Hematopoietic multipotent progenitor cell treated with erythropoietin and hydrocortisone succinate and interleukin-3 and kit ligand, for 6 days (in vitro differentiated cells): ENCODE data around the gene TGOLN2.

Experiments used
- DNase-seq: peaks from one replicate; pipeline ENCODE4 v3.0.0-alpha.2; 2015

Gene TGOLN2

DNA sequence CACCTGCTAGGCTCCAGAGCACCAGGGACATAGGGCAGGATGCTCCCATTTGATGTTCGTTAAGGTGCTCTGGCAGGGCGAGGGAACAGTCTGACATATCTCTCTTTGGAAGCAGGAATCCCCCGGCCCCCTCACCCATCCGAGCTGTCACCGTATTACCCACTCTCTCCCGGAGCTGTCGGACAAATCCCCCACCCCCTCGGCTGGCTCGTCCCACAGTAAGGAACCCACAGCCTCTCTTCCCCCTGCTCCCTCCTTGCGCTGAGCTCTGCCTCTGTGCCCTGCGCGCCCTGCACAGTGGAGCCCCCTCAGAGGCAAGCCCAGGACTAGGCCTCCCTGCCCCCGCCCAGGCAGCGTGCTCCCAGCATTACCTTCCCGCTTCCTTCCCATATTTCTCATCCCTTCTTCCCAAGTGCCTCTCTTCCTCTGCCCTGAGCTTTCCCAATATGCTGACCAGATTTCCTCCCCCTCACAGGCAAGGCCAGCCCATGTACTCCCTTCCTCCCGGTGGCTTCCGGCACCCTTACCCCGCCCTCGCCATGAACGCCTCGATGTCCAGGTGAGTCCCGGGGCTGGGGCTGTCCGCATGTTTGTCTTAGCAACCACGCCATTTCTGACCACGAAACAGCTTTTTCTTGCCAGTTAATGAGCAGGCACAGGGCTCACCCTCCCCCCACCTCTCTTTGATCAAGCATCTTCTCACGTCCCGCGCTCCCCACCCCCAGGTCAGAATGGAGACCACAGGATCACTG is 23.8 kb downstream of the TGOLN2 start:
- no peak for DNase-seq

GRCh38 chr2:85302121-85302520 is 25.7 kb downstream of the TGOLN2 start:
- no peak for DNase-seq

GRCh38 chr2:85291425-85292023 is 36.3 kb downstream of the TGOLN2 start:
- peak; percentile 17 for DNase-seq

DNA sequence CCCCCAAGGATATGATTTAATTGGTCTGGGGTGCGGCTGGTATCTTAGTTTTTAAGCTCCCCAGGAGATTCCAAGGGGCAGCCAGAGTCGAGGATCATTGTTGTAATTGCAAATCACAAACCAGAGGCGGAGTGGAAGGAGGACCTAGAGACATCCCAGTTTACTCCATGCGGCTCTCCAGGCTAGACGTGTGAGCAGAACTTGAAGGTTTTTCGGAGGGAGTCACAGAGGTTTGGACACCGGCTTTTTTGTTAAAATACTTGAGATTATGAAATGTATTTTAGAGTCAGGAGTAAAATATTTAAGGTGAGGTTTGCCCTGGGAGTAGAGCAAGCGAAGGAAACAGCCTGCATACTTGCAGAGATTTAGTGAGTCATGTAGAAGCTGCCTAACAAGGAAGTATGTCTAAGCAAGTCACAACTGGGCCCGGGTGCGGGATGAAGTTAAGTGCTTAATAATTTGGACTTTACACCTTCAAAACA is 39.5 kb downstream of the TGOLN2 start:
- DNase-seq = no peak

GRCh38 chr2:85287721-85288120 is 40.1 kb downstream of the TGOLN2 start:
- DNase-seq = no peak

GRCh38 chr2:85286918-85287317 is 40.9 kb downstream of the TGOLN2 start:
- no peak for DNase-seq

DNA sequence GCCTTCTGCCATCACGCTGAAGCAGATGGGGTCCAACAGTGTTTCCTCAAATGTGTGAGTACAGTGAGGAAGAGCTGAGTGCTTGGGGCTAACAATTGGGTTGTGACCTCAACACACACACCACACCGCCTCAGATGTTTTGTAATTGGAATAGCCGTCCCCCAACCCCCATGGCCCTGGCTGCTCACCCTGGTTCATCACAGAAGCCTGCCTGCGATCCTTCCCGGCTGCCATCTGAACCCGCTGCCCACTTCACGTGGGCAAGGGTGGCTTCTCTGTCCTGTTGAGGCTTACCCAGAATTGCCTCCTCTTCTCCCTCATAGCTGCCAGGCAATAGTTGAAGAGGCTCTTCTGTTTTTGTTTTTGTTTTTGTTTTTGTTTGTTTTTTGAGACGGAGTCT is 44.1 kb downstream of the TGOLN2 start:
- no peak for DNase-seq

DNA sequence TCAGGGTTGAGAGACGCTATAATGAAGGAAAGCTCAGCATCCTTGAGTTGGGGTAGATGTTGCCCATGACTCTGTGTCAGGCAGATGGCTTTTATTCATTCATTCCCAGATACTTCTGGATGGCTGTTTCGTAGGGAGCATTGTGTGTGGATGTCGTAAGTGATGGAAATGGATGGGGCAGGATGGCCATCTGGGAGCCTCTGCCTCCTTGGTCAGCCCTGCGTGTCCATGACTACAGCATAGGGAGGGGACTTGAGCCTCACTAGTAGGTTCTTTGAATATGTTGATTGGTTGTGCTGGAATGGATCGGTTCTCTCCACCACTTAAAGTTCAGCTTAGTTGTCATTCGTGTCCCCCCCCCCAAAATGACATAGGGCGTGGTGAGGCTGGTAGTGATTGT is 44.9 kb downstream of the TGOLN2 start:
- DNase-seq = no peak

- DNase-seq = no peak
These were observed 46.2 kb downstream of the TGOLN2 start for GRCh38 chr2:85281553-85281952.

DNA sequence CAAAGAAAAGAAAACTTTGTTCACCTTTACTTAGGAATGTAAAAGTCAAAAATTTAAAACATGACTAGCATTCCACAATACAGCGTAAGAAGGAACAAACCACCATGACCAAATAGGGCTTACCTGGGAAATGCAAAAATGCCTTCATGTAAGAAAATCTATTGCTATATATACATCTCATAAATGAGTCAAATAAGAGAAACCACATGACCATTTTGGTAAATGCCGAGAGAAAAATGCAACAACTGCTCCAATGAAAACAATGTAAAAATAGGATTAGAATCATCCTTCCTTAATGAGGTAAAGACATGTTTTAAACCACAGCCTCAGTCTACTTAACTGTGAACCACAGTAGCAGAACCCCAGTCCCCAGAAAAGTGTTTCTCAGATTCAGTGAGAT is 49.4 kb downstream of the TGOLN2 start:
- DNase-seq = no peak

DNA sequence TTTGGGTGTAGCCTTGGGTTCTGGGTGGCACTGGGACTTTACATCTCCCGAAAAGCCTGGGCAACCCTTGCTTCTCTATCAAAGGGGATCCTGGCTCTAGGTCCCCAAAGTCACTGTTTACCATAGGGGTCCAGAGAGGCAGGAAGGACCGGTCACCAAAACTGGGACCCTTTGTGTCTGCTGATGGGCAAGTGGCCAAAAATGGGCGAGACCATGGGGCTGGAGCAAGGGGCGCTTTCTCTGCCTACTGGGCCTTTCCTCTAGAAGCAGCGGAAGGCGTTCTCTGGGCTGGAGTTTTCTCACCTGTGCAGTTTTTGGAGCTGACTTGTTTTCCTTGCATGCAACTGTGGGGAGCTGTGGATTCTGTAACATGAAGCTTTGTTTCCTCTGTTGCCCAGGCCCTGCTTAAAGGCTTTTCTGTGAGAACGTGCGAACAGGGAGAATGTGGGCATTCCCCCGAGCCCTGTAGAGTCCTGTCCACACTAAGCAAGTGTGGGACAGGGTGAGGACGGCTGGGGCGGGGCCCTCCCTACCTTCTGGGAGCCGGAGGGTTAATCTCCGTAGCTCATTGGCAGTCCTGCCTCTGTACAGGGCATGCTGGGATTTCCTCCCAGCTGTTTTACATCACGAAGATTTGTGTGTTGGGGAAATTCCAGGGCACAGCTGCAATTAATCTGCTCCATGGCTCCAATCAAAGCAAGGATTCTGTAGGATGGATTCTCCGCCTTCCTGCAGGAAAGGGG is 50.2 kb downstream of the TGOLN2 start:
- DNase-seq = no peak

GRCh38 chr2:85276571-85277118 is 51.1 kb downstream of the TGOLN2 start:
- no peak for DNase-seq

- no peak for DNase-seq
These were observed 51.7 kb downstream of the TGOLN2 start for GRCh38 chr2:85275984-85276540.

DNA sequence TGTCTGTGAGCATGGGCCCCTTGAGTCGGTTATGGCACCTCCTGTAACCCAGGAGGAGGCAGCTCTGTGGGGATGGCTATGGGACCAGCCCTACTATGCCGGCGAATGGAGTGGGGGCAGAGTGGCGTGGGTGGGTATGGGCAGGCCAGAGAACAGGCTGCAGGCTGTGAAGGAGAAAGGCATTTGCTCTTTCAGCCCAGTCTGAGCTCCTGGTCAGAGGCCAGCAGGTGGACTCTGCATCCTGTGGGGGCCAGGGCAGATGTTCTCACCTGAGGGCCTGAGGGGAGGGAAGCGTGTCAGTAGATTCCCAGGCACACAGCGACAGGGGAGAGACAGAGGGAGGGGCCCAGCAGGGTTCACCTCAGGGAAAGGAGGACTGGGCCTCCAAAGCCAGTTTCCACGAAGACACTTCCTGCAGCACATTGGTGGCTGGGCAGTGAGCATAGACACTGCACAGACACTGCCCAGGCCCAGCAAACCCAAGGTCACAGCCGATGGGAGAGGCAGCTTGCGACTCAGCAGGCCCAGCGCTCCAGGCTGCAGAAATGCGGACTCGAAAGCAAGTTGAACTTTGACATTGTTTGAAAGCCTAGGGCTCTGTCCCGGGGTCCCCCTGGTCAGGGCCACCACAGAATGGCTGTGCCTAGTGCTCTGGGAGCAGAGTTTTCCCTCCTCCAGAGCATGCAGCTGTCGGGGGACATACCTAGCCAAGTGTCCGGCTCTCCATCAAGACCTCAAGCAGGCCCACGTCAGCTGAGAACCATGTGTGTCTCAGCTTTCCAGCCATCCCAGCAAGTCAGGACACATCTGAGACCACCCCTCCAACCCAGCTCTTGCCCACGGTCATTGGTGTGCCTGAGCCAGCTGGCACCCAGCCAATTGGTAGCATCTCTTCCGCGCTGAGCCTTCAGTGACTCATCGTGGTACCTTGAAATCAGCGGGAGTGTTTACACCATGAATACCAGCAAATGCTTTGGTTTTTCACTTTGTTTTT is 53.8 kb downstream of the TGOLN2 start:
- DNase-seq = no peak

- no peak for DNase-seq
These were observed 55.4 kb downstream of the TGOLN2 start for GRCh38 chr2:85272357-85272756.

DNA sequence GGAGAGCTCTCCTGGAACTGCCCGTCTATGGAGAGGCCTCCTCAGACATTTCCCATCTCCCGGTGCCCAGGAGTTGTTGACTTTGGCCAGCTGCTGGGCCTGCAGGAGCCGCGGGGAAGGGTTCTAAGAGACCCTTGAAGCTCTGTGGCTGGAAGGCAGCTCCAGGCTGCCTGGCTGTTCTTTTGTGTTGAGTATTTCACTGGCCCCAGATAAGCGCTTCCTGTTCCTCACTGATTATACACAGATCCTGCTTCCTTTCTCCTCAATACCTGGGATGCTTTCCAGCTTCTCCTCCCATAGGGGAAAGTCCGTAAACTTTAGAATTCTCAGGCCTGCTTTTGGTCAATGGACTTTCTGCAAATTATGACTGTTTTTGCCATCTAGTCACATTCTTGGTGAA is 57.8 kb downstream of the TGOLN2 start:
- no peak for DNase-seq
